RPMI7951 (cell line): ENCODE measurements around the gene RELL1. TPM values are rescaled to one million over a fixed set of nuclear protein-coding genes. Genes with fewer than 3 reads are reported as not detected.

Experiments
- DNase-seq: peaks from one replicate; pipeline ENCODE4 v3.0.0-alpha.2; 2012; ENCODE audit warnings: low read depth
- total RNA-seq: library from RNA; depleted of rRNA; stranded (reverse); fragments of >200 nt; shearing (Covaris generic); gene quantifications from 2 replicates; pipeline ENCODE4 v1.2.3, GENCODE V29; 2014; rRNA removed

Gene RELL1, protein sequence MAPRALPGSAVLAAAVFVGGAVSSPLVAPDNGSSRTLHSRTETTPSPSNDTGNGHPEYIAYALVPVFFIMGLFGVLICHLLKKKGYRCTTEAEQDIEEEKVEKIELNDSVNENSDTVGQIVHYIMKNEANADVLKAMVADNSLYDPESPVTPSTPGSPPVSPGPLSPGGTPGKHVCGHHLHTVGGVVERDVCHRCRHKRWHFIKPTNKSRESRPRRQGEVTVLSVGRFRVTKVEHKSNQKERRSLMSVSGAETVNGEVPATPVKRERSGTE
- 42.1 and 55.3 TPM in 2 replicates for total RNA-seq

DNA sequence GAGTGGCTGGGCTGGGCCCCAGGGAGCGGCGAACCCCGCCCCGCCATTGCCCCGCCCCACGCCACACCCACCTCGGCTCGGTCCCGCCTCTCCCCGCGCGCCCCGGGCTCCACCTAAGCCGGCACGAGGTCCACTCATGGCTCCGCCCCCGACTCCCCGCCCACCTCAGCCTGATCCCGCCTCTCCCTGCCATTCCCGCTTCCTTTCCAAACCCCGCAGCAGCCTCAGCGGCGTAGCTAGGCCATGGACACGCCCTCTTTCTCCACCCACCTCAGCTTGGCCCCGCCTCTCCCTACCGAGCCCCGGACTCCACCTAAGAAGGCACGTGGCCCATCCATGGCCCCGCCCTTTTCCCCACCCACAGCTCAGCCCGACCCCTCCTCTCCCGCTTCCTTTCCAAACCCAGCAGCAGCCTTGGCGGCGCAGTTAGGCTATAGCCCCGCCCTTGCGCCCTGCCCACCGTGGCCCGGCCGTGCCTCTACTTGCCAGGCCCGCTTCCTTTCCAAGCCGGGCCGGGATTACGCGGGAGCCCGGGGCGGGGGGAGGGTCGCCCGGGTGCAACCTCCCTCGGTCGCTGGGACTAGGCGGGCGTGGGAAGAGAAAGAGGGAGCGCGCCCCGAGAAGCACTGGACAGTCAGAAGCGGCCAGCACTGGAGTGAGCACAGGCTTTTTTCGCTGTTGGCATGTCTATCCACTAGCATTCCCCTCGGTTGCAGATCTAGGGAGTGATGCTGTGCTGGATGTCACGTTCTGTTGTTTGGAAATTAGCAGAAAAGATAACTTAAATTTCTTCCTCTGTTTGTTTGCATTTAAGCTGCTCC lies at the start of gene RELL1:
Gene RELL1 (minus strand): TSS at position 4 of the 821 bp plus-strand sequence. CDS start 89 bp downstream, outside the sequence.
- peak; percentile 97 for DNase-seq

DNA sequence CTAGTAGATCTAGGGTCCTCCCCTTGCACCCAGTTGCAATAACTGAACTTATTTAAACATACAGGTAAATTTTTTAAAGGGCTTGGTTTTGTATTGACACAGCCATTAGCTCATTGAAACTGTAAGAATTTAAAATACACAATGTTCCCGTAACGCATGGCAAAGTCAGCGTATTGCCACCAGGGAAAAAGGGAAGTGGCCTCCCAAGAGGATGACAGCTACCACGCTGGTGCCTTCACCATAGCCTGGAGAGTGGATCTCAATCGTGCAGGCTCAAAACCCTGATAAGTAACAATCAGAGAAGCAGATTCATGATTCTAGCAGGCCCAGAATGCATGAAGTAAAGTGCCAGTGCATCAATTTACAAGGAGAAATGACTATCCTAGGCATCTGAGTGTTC lies 49.4 kb upstream of the RELL1 start:
- no peak for DNase-seq

DNA sequence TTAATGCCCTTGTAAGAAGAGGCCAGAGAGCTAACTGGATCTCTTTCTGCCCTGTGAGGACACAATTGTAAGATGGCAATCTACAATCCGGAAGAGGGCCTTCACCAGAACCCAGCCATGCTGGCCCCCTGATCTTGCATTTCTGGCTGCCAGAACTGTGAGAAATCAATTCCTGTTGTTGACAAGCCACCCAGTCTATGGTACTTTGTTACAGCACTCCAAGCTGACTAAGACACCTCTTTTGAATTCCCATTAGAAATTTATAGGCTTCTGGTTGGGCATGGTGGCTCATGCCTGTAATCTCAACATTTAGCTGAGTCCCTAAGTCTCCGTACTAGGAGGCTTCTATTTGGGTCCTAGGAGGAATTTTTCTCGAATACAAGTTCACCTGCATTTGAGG lies 48.8 kb upstream of the RELL1 start:
- DNase-seq = no peak

DNA sequence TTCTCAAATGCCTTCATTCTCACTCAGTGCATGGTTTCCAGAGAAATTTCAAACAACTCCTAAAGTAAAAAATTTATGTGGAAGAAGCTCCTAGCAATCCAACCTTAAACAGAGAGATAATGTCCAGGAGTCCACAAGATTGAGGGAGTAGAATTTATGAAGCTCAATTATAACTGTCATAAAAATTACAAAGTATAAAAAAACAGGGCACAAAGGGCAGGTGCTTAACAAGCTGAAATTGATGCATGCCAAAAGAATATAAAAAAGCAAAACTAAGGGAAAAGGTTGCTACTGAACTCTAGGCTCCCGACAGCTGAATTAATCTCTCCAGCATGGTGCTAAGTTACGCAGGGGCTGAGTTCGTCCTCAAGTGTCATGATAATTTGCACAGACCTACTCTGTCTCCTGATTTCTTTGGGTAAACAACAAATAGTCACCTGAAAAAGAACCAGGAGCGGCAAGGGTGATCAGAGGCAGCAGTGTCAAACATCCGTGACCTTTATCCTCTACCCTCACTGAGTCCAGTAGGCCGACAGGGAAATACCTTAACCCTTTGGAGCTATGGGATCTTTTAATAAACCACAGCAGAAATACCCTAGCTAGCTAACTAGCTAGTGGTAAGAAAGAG lies 47.2 kb upstream of the RELL1 start:
- no peak for DNase-seq

DNA sequence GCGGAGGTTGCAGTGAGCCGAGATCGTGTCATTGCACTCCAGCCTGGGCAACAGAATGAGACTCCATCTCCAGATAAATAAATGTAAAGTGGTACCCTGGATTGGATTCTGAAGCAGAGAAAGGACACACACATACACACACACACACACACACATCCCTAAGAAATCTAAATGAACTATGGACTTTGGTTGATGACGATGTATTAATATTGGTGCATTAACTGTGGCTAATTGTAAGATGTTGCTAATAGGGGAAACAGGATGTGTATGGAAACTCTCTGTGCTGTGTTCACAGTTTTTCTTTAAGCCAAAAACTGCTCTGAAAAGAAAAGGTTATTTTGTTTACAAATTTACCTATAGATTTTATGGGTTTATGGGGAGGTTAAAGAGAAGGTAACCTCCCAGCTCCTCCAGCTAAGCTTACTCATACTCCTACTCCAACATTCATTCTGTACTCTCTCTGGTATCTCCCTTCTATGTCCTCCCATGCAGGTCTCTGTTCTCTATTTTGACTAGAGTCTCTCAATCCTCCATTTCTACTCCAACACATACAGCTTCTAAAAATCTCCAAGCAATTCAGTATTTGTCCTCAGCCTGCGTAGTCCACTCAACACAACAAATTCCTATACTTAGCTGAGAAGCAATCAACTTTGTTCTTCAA lies 46.5 kb upstream of the RELL1 start:
- no peak for DNase-seq

DNA sequence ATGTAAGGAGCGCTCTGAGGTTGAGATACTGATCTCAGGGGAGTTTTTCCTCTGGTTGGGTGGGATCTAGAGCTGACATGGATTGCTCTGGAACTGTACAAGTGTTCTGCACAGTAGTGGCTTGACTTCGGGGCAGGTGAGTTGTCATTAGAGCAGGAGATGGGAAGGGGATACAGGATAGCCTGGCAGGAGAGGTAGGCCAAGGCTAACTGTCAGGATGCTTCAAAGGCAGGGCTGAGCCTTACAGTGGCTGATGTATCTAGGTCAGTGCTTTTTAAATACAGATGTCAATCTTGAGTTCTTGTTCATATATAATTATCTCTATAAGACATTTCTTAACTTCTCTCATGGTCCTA lies 43.5 kb upstream of the RELL1 start:
- DNase-seq = no peak

DNA sequence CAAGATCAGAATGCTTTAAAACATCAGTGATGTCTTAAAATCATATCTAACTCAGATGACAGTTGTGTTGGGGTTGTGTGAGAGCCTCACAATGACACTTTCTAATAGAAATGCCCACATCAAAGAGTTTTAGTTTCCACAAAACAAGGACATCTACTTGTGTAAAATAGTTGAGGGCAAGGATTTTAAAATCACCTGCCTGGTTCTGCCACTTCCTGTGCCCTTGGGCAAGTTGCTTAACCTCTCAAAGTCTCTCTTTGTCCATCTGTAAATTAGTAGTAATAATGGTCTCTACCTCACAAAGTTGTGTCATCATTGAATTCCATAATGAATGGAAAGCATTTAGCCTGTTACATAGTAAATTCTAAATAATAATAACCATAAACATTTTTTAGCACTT lies 41.9 kb upstream of the RELL1 start:
- no peak for DNase-seq

DNA sequence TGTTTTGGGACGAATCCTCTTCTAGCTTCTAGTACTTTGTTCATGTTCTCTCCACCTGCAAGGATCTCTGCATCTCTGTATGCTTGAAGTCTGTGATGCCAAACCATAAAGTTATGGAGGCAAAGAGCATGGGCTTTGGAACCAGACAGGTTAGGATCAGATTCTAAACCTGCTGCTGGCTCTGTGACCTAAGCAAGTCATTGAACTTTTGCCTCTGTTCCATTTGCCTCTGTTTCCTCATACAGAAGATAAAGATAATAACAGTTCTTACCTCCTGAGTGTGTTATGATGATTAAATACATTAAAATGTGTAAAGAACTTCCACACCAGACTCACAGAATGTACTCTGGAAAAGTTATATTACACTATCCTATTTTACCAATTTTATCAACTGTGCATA lies 41.5 kb upstream of the RELL1 start:
- DNase-seq = no peak

DNA sequence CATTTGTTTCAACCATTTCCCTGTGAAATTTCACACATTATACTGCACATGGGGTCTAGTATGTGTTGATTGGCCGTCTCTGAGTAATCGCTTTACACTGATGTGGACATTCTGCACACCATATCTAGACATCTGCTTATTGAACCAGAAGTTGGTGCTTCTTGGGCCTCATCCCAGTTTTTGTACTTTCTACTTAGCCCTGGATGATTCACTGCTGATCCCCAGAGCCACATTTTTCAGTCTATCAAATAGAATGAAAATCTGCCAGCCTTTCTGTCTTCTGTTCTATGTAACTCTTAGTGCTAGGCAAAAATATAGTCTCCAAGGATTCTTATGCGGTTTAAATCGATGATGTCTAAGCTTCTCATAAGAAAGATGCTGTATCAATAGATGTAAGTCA lies 40.5 kb upstream of the RELL1 start:
- DNase-seq = peak; percentile 58

DNA sequence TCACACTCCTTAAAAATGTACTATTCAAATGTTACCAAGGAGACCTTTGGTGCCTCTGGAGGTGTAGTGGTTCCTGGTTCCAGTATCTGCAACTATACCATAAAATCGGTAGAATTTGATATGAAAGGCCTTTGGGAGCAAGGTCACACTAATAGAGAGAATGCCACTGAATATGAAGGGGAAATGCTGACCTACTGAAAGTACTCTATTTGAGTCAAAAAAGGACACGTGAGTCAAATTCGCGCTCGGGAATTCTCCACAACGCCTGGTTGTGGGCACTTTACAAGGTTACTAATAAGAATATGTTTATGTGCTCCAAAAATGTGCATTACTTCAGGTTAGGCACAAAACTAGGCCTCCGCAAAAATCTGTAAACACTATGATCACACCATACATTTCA lies 39.5 kb upstream of the RELL1 start:
- no peak for DNase-seq

DNA sequence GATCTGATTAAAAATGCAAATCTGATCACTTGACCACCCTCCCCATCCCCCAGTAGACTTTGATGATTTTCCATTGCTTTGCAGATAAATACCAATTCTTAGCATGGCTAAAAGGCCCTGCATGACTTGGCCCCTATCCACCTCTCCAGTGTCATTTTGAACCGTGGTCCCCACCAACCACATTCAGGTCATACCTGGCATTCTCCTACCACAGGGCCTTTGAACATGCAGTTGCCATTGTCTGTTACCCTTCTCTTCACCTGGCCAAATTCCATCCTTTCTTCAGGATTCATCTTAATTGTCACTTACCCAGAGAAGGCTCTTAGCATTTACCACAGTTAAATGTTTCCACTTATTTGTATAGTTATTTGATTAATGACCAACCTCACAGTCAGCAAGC lies 36.9 kb upstream of the RELL1 start:
- no peak for DNase-seq

DNA sequence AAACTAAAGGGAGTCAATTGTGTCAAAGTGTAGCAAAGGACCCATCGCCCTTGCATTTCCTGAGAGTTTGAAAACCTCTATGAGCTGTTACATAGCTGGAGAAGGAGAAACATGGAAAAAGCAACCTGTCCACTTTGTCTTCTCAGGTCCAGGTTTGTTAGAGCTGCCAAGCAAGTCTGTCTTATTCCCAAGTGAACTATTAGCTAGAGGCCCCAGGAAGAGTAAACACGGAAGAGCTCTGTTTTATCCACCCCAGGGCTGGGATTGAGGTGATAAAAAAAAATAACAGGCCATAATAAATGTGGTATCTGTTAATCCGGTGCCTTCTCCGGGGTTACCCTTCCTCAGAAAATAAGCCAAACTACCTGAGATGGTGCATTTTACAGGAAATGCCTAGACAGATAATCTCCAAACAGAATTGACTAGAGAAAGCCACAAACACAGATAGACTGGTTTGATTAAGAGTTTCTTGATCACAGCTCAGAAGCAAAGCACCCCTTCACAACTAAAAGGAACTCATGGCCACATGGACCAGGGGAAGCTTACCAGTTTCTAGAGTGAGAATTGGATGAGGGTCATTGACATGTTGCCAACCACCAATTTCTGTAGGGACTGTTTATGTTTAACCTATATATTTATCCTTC lies 35.9 kb upstream of the RELL1 start:
- DNase-seq = no peak

DNA sequence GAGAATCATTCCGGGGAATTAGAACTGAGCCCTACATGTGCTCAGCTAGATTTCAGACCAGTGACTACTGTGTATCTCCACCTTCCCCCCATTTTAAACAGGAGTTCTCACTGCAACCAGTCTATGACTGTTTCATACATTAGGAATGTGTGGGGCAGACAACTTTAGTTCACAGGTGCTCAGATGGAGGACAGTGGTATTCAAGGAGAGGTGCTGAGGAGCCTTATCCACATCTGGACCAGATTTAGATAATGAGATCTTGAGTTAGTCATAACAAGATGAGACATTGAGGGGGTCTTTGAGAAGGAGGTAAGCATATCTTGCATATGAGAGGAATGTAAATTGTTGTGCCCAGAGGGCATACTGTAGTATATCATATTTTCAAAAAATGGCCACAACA lies 32.8 kb upstream of the RELL1 start:
- peak; percentile 62 for DNase-seq

DNA sequence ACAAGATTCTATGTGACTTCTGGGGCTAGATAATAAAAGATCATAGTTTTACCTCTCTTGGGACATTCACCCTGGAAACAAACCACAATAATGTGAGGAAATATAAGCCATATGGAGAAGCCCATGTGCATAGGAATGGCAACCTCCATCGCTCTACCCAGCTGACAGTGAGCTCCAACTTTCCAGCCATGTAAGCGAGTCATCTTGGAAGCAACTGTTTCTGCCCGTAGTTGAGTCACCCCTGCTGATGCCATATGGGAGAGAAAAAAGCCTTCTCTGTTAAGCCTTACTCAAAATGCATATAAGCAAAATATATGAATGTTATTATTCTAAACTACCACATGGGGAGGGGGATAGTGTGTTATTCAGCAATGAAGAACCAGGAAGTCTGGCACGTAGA lies 31.4 kb upstream of the RELL1 start:
- DNase-seq = peak; percentile 78

DNA sequence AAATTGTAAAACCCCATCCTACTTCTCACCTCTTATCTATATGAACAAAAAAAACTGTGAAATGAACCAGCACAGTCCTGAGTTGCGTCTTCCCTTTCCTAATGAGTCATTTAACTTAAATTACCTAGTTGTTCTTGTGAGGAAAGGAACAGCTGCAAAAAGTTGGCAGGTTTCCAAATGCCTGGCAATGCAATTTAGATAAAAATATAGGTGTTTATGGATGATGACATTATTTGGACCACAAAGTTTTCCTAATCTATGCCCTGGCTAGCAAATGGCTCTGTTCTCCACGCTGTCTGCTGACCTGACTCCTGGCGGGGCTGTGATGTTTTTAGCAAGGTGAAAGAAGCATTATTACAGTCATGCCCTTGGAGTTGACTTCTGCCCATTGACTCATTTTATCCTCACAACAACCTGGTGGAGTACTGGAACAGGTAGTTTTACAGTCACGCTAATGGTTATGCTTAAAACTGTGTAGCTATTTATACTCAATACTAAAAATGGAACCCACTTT lies 29.8 kb upstream of the RELL1 start:
- peak; percentile 47 for DNase-seq

DNA sequence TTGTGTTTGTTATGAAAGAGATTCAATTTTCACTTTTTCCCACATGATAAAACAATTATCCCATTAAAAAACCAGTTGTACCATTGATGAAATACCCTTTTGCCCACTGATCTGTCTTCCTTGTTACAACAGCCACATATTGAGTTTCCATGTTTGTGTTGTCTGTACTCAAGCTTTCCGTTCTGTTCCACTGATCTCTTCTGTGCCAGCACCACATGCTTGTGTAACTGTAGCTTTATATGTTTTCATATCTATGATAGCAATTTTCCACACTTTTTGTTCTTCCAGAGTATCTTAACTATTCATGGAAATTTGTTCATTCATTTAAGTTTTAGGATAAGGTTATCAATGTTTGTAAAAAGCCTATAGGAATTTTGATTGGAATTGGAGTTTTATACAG lies 24.3 kb upstream of the RELL1 start:
- DNase-seq = no peak

DNA sequence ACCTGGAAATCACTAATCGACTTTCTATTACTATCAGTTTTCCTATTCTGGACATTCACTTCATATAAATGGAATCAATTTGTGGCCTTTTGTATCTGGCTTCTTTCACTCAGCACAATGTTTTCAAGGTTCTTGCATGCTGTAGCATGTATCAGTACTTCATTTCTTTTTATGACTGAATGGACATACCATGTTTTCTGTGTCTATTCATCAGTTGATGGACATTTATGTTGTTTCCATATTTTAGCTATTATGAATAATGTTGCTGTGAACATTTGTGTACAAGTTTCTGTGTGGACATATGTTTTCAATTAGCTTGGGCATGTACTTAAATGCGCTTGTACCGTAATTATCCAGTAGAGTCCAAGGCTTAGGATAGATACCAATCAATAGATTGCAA lies 19.9 kb upstream of the RELL1 start:
- DNase-seq = no peak

DNA sequence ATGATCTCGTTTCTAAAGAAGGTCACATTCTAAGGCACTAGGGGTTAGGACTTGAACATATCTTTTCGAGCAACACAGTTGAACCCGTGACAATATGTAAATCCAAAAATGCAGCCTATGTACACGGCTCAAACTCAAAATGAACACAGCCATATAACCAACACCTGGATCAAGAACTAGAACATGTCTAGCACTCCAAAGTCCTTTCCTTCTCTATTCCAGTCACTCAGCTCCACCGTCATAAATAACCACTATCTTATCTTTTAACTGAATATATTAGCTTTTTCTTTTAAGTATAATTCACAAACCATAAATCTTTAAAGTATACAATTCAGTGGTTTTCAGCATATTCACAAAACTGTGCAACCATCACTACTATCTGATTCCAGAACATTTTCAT lies 19.4 kb upstream of the RELL1 start:
- no peak for DNase-seq

DNA sequence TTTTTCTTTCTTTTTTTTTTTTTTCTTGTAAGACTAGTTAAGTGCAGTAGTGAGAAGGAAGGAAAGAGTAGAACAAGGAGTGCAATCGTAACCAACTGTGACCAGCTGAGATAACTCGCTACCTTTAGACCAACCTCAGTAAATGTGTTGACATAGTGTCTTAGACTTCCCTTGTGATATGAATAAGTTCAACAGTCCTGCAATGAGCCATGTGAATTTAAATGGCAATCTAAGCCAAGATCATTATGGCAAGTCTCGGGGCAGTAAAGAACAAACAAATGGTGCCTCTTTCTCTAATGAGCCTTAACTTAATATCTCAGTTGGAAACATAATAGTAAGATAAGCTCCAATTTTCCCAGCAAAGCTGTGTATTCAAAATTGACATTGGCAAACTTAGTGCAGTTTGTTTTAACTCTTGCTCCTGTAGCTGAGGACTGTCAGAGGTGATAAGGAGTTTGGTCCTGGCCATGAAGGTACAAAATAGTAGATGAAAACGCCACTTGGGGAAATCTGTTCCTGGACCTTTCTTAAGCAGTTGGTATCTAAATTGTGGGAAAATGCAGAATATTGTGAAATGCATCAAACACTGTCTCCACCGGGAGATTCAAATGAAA lies 13.8 kb upstream of the RELL1 start:
- DNase-seq = no peak

DNA sequence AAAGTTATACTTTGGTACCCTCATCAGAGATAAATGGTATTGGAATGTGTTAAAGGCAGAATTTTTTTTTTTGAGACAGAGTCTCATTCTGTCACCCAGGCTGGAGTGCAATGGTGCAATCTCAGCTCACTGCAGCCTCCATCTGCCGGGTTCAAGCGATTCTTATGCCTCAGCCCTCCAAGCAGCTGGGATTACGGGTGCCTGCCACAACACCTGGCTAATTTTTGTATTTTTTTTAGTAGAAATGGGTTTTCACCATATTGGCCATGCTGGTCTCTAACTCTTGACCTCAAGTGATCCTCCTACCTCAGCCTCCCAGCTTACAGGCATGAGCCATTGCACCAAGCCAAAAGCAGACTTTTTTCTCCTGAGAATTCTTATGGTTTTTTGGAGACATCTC lies 11.4 kb upstream of the RELL1 start:
- no peak for DNase-seq

DNA sequence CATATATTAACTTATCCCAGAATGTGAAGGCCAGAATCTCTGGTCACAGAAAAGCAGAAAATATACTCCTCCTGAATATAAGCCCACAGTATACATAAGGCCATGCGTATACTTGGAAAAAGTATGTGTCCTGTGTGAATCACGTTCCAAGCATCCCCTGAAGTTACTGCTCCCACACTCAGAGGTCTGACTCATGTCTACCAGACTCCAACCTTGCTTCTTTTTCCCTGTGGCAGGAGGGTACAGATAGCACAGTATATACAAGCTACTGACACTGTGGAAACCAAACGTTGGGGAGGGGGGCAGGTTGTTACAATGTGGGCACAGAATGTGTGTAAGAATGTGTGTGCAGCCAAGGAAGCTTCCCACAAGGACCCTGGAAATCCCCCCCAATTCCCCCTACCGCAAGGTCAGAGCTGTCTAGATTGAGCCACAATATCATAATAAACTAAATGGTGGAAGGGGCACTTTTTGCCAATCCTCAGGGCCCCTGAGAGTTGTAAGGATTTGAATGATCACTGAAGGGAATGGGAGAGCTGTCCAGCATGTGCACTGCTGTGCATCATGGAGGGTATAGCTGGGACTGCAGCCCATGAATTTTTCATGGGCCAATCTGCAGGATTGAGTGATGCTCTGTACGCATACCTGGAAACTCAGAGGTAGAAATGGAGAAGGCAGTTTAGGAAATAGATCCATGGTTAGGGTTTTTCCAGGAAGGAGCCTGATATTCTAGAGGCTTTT lies 7.4 kb upstream of the RELL1 start:
- peak; percentile 84 for DNase-seq
